ENCODE measurements around the gene HDHD5. TPM values are rescaled to one million over a fixed set of nuclear protein-coding genes. Genes with fewer than 3 reads are reported as not detected.

The HDHD5 gene
- total RNA-seq, 1 experiment from 2014 or later, result 68.4 TPM

- Histone ChIP-seq H4K91ac (ENCODE audit: insufficient read length, low read depth, low read length) (no peak overlapping the region), H3K4me2 (ENCODE audit: insufficient read depth, insufficient read length, low read length) (no peak overlapping the region), H4K20me1 (ENCODE audit: control insufficient read depth, insufficient read depth, insufficient read length) (no peaks in the 10 kb centered on the region), H3K27me3 (ENCODE audit: insufficient read depth, low read length) (no peaks in the 10 kb centered on the region), H3K79me1 (ENCODE audit: insufficient read depth, low read depth, low read length, poor library complexity, severe bottlenecking) (no peaks in the 10 kb centered on the region), H3K14ac (ENCODE audit: insufficient read depth, low read length) (no peak overlapping the region; the same call in 1 of the 2 replicates), H2BK12ac (ENCODE audit: insufficient read length, low read depth, low read length) (no peak overlapping the region), H3K23me2 (ENCODE audit: insufficient read length, low read depth, low read length, poor library complexity, severe bottlenecking) (no peaks in the 10 kb centered on the region), H2AFZ (ENCODE audit: low read length) (no peak overlapping the region), H3K79me2 (ENCODE audit: insufficient read depth, low read length) (no peaks in the 10 kb centered on the region), H3K9me3 (ENCODE audit: control insufficient read depth, low read depth, low read length) (no peaks in the 10 kb centered on the region), H3K4ac (ENCODE audit: low read depth, low read length) (no peak overlapping the region), H3K56ac (ENCODE audit: insufficient read length, low read depth, low read length) (no peak overlapping the region), H2AK5ac (ENCODE audit: insufficient read length, low read length) (no peak overlapping the region), H3K18ac (ENCODE audit: insufficient read length, low read depth, low read length) (no peak overlapping the region), H3T11ph (ENCODE audit: low read length) (no peak overlapping the region), H4K8ac (replicated peaks; ENCODE audit: insufficient read length, low read depth, low read length) (no peak overlapping the region), H3K4me1 (ENCODE audit: insufficient read depth, low read length) (no peaks in the 10 kb centered on the region; the same call in 1 of the 2 replicates), H4K5ac (ENCODE audit: insufficient read length, low read depth, low read length) (no peak overlapping the region), H2BK120ac (ENCODE audit: low read depth, low read length, poor library complexity, severe bottlenecking) (no peak overlapping the region), H3K23ac (ENCODE audit: insufficient read length, low read depth, low read length) (no peak overlapping the region), H3K9ac (ENCODE audit: extremely low read depth, insufficient read length, low read length) (no peak overlapping the region), H2BK15ac (ENCODE audit: low read depth, low read length) (no peak overlapping the region), H2BK5ac (ENCODE audit: insufficient read length, low read length) (no peak overlapping the region), H2BK20ac (ENCODE audit: low read depth, low read length, poor library complexity, severe bottlenecking) (no peak overlapping the region), H3K27ac (ENCODE audit: insufficient read length, low read depth, low read length) (no peak overlapping the region)
- peaks cover 6% of the 10 kb centered on the region for H3K27me3 Mint-ChIP-seq (ENCODE audit: low read depth)
- TF ChIP-seq CTCF (conservative IDR thresholded peaks at IDR 0.05), result no peak
- peaks cover 0 to 5% (median 0%) of the 10 kb centered on the region in 3 experiments; a peak in 4 of 7 replicates for H3K36me3 Mint-ChIP-seq (ENCODE audit: insufficient read depth in 1 of 3, low read depth in 3 of 3)
- no peak overlapping the region for H3K4me3 Mint-ChIP-seq
- no CpG with 5 or more reads among the region's 9 CpGs for WGBS (ENCODE audit: extremely low coverage, insufficient read length, low lambda C conversion rate)
- H3K9me3 Mint-ChIP-seq, result no peaks in the 10 kb centered on the region; a peak in 1 of 5 replicates
- no peak overlapping the region for H3K27ac Mint-ChIP-seq
- no peak for DNase-seq
- peaks cover 27 to 37% of the 10 kb centered on the region in 2 experiments for H3K4me1 Mint-ChIP-seq
Measured at GRCh38 chr22:17114898-17115235, 44.2 kb downstream of the HDHD5 start.
